HG03139 (cell line): ENCODE results near the gene APC.

Experiments
- ATAC-seq: cut with Tn5 transposase; IDR thresholded peaks from one replicate; pipeline ENCODE4 v1.9.1; 2021; ENCODE audit not compliant: unreplicated experiment

APC gene

GRCh38 chr5:112892776-112893175 is 155.1 kb downstream of the APC start:
- no peak for ATAC-seq

GRCh38 chr5:112895682-112896081 is 158.0 kb downstream of the APC start:
- ATAC-seq, result no peak
